GM12801 (cell line): ENCODE data around the gene LGR6.

Source experiments
- TF ChIP-seq, protein P1 (sequence below): IDR thresholded peaks from one replicate; pipeline ENCODE4 v1.5.1; 2011; ENCODE audit warnings: control low read depth; ENCODE audit not compliant: insufficient read length; ENCODE audit errors: extremely low read depth

The LGR6 gene

DNA sequence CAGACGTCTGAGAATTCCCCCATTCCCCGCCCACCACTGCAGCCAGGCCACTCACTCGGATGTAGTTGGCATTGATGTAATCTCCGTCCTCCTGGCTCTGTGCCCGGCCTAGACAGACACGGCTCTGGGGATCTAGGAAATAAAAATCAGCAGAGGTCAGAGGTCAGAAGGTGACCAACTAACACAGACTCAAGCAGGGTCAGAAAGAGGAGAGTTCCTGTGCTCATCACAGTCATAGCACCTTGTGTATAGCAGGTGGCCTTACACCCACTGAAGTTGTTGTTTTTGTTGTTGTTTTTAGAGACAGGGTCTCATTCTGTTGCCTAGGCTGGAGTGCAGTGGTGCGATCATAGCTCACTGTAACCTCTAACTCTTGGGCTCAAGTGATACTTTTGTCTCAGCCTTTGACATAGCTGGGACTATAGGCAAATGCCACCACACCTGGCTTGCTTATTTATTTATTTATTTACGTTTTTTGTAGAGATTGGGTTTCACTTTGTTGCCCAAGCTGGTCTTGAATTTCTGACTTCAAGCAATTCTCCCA is 38.0 kb upstream of the LGR6 start:
- TF ChIP-seq, protein P1, sequence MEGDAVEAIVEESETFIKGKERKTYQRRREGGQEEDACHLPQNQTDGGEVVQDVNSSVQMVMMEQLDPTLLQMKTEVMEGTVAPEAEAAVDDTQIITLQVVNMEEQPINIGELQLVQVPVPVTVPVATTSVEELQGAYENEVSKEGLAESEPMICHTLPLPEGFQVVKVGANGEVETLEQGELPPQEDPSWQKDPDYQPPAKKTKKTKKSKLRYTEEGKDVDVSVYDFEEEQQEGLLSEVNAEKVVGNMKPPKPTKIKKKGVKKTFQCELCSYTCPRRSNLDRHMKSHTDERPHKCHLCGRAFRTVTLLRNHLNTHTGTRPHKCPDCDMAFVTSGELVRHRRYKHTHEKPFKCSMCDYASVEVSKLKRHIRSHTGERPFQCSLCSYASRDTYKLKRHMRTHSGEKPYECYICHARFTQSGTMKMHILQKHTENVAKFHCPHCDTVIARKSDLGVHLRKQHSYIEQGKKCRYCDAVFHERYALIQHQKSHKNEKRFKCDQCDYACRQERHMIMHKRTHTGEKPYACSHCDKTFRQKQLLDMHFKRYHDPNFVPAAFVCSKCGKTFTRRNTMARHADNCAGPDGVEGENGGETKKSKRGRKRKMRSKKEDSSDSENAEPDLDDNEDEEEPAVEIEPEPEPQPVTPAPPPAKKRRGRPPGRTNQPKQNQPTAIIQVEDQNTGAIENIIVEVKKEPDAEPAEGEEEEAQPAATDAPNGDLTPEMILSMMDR: no peak

DNA sequence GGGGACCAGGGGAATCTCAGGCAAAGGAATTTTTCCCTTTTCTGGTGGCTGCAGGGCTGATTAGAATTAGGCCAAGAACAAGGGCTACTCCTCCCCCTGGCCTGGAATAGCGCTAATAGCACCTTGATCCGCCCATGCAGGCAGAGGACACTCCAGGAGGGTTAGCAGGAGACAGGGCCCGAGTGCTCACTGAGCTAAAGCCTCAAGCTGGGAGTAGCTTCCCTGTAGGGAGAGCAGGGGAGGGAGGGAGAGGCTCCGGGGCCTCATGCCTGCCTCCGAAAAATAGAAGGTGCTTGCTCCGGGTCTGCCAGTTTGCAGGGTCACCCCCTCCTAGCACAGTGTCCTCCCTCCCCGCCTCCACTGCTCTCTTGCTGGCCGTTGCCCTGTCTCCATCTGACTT is 37.0 kb upstream of the LGR6 start:
- TF ChIP-seq, protein P1: no peak

DNA sequence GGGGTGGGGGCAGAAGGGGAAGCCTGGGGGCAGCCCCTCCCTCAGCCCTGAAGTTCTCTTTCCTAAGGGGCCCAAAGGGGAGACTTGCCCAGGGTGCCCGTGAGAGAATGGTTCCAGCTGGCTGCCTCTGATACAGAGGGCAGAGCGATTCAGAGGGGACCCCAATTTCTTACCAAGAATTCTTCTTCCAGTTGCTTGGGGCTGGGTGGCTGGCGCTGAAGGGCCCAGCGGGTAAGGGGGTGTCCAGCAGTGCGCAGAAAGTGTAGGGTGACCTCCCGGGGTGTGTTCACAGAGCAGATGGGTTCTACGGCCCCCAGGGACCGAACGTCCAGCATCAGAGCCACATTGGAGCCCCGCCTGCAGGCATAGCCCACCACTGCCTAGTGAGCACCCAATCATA is 35.7 kb upstream of the LGR6 start:
- TF ChIP-seq, protein P1: no peak

DNA sequence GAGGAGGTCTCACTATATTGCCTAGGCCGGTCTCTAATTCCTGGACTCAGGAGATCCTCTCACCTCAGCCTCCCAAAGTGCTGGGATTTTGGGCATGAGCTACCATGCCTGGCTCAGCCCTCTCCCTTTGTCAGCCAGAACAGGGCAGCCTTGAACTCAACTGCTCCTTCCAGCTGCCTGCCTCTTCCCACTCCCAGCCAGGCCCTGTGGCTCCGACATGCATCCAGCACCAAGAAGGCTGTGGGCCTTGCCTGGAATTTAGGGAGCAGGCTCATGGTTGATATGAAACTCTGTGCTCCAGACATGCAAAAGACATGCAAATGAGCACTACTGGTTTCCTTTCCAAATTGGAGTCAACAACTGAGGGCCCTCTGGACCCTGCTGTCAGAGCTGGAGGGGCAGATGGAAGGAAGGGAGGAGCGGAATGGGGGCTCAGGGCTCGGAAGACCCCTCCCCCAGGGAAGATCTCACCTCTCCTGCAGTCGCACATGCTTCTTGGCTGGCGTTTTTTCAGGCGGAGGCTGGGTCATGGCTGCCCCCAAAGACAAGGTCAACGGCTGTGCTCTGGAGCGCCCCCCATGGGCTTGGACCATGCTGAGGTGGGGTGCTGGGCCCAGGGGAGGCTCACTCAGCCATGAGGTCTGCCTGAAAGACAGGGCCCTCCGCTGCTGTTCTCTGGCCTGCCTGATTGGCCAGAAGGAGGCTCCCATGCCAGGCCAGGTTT is 34.6 kb upstream of the LGR6 start:
- TF ChIP-seq, protein P1: no peak

DNA sequence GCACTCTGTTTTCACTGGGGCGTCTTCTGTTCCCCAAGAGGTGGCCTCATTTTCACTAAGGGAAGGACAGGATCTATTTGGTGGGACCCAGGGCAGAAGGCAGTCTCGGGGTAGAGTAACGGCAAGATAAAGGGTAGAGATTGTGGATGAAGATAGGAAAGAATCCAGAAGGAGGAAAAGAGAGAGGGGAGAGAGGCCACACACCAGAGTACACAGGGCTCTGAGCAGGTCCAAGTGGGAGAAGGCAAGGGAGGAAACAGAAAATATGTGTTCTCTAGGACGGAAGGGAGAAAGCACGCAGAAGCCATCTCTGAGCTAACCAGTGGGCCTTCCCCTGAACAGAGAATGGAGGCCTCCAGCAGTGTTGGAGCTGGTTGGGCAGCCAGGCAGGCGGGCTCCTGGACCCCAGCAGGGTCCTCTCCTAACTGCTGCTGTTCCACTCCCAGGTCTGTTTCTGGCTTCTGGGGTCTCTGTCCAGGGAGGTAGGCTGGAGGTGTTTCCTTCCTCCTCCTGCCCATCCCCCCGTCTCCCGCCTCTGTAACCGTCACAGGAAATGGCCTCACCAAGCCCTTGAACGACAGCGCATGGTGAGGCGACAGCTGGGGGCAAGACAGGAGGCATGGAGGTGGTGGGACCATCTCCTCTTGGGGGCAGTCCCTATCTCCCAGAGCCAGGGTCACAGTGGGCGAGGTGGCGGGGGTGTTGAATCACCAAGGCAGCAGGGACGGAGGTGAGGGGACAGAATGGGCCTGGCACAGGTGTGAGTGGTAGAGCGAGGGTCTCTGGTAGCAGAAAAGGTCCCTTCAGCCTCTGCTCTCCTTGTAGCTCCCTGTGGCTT is 33.8 kb upstream of the LGR6 start:
- TF ChIP-seq, protein P1: no peak

DNA sequence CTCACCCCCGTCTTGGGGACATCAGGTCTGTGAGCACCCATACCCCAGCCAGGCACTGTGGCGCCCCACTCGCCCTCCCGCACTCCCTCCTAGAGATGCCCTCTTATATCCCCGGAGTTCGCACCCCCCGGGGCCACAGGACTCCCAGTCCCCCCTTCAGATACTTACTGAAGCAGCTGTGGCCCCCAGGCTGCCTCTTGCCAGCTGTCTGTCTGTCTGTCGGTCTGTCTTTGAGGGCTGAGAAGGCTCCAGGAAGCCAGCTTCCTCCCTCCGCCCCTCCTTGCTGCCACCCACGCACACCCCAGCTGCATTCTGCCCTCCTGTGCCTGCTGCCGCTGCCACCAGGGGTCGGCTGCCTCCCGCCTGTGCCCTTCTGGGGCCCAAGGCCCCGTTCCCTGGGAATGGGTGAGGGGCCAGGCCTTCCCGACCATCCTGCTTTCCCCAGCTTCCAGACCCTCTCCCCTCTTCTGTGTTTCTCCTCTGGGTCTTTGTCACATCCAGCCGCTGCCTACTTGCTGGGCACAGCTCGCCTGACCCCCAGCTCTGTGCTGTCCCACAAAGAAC is 33.1 kb upstream of the LGR6 start, which contains the start of gene PTPN7:
PTPN7 (minus strand) TSS at position 226 of the 564 bp plus-strand sequence. CDS start 1,200 bp downstream, outside the sequence.
- TF ChIP-seq, protein P1: no peak
